Measurements from ENCODE around the gene PEX26.

DNA sequence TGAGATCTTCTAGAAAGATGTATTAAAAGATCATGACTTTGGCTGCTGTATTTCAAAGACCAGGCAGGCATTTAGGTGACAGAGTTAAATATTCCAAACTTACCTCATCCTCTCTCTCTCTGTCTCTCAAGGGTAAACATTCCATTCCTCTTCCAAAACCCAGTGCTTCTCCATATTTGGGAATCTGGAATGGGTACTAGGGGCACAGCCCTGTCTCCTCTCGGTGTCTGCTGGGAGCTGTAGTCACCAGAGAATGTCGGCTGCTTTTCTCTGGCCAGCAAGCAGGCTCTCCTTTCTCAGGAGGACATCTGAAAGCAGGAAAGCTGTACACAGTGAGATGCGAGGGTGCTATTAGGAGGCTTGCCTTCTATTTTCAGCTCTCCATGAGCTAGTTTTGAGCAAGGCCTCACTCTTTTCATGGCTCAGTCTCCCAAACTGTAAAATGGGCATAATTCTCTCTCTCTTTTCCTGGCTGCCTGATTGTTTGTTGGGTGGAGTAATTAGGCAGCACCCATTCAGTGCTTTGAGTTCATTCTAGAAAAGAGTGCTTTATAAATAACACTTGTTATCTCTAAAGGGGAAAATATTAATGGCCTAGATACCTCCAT lies 9.3 kb upstream of the PEX26 start:
- TF ChIP-seq, protein P1, sequence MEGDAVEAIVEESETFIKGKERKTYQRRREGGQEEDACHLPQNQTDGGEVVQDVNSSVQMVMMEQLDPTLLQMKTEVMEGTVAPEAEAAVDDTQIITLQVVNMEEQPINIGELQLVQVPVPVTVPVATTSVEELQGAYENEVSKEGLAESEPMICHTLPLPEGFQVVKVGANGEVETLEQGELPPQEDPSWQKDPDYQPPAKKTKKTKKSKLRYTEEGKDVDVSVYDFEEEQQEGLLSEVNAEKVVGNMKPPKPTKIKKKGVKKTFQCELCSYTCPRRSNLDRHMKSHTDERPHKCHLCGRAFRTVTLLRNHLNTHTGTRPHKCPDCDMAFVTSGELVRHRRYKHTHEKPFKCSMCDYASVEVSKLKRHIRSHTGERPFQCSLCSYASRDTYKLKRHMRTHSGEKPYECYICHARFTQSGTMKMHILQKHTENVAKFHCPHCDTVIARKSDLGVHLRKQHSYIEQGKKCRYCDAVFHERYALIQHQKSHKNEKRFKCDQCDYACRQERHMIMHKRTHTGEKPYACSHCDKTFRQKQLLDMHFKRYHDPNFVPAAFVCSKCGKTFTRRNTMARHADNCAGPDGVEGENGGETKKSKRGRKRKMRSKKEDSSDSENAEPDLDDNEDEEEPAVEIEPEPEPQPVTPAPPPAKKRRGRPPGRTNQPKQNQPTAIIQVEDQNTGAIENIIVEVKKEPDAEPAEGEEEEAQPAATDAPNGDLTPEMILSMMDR (IDR thresholded peaks at IDR 0.05): no peak
- TF ChIP-seq POLR2A (IDR thresholded peaks at IDR 0.05) (no peak), EP300 (IDR thresholded peaks at IDR 0.05) (no peak), POLR2AphosphoS5 (IDR thresholded peaks at IDR 0.05) (no peak)
